AG08395 (cell line): ENCODE data around the gene ZP2.
"Not testable (repeated sequence)": the region's sequence is repeated elsewhere in the genome, so short reads cannot be mapped to it uniquely, and the experiment has no call there.

Experiments used
- DNase-seq: peaks from one replicate; pipeline ENCODE4 v3.0.0; 2012; ENCODE audit warnings: mixed read lengths, low spot score

The ZP2 gene

DNA sequence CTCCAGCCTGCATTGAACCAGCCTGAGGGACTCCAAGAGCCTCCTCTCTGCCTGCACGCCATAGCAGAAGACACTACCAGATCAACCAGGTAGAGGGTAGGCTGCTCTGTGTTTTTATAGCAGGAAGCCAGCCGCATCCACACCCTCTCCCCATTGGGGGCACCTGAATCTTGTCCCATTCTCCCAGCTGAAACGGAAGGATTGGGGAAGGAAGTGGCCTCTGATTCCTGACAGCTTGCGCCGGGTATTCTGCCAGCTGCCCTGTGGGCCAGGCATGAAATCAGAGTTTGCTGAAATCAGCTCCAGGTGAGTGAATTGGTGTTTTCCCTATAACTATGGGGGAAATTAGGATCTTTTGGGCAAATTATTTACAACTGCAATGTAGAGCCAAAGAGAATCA, at the start of gene ZP2:
TSS of gene ZP2 (minus strand) at position 89 of the 400 bp plus-strand sequence. CDS start at position 62, 27 bp downstream.
- no peak for DNase-seq

DNA sequence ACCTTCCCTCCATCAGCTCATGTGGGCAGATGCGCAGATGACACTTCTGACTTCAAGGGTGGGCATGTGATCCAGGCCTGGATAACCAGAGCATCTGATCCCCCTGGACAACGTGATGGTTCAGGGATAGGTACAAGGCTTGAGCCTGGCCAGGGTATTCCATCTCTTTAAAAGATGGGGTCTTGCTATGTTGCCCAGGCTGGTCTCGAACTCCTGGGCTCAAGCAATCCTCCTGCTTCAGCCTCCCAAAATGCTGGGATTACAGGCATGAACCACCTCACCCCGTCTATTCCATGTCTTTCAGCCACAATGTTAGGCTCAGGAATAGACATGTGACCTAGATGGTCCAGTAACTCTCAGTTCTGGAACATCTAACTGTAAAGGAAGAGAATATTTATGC, 45.9 kb upstream of the ZP2 start:
- DNase-seq = no peak

DNA sequence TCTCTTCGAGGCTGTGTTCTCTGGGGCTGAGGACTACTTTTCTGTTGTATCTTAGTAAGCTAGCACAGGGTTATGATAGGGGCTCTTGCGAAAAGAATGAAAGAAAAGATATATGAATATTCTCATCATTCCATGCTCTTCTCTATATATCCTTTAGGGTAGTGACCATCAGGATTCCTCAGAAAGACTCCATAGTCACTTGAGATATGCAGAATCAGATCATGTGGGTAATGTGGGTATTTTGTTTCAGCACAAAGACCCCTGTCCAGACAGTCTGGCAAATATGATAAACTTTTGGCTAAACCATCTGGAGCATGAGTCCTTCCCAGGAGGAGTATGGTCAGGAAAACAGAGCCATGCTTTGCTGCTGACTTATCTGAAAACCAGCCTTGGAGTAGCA, 45.3 kb upstream of the ZP2 start:
- no peak for DNase-seq

DNA sequence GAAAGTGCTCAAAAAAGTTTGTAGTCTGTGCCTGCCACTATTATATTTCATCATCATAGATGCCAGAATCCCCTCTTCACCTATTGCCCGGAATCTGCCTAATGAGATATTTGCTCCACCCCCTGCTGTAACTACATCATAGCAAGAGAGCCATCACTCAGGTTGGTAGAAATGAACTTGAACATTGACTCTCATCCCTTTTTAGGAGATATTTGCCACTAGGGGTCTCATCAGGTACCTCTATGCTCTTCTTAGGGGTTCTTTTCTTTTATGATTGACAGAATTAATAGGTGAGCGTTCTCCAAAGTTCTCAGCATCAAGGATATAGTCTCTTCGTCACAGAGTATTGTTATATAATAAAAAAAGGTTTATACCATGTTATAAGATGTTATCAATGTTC, 42.1 kb upstream of the ZP2 start:
- no peak for DNase-seq

DNA sequence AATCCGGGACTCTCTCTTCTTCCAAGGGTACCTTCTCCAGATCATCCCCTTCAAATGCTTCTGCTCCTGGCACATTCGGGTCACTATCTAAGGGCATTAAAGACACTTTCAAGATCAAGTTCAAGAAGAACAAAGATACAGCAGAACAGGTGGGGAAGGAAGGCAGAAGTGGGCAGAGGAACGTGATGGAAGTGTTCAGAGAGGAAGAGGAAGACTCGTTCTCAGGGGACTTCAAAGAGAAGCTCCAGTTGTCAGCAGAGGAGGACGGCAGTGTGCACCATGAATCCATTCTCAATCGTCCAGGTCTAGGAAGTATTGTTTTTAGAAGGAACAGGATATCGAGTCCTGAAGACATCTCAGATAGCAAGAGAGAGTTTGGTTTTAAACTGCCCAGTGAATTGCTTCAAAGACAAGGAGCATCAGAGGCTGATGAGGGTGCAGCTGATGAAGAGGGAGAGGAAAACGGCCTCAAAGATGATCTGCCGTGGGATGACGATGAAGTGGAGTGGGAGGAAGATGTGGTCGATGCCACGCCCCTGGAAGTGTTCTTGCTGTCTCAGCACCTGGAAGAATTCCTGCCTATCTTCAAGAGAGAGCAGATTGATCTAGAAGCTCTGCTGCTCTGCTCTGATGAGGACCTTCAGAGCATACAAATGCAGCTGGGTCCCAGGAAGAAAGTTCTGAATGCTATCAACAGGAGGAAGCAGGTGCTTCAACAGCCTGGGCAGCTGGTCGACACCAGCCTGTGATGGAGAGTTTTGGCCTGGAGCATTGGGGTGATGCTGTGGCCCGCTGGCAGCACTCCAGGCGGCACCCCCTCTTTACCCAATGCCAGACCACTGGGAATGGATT, 38.9 kb upstream of the ZP2 start:
- DNase-seq = no peak

DNA sequence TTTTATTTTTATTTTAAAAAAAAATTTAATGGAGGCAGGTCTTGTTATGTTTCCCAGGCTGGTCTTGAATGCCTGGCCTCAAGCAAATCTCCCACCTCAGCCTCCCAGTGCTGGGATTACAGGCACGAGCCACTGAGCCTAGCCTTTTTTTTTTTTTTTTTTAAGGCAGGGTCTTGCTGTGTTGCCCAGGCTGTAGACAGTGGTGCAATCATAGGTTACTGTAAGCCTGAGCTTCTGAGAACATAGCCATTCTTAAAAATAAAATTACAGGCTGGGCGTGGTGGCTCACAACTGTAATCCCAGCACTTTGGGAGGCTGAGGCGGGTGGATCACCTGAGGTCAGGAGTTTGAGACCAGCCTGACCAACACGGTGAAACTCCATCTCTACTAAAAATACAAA, 36.8 kb upstream of the ZP2 start:
- not testable (repeated sequence) for DNase-seq

DNA sequence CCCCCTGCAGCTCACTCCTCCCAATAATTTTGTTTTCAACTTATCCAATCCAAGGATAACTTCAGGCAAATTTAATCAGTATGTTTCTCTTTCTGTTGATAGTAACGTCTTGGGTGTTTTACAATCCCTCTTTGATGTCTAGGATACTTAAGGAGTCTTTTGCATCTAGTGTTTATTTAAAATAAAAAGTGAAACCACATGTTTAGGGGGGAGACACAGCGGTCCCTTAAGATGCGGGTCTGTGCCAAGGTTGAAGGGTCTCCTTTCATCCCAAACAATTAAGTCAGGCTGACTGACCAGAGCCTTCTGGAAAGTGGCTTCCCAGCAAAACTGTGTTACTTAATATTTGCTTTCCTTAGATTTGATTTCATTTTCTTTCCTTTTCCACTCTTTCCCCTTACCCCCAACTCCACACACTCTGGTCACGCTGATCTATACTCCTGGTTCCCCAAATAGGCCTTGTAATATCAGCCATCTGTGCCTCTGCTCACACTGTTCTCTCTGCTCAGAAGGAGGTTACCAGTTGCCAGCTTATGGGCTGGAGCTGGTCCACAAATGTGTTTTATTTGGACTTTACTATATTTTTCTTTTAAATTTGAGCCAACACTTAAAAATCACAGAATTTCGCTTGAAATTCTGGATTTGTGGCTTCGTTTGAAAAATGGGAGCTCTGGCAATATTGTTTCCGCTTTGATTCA, 33.3 kb upstream of the ZP2 start:
- DNase-seq = no peak

DNA sequence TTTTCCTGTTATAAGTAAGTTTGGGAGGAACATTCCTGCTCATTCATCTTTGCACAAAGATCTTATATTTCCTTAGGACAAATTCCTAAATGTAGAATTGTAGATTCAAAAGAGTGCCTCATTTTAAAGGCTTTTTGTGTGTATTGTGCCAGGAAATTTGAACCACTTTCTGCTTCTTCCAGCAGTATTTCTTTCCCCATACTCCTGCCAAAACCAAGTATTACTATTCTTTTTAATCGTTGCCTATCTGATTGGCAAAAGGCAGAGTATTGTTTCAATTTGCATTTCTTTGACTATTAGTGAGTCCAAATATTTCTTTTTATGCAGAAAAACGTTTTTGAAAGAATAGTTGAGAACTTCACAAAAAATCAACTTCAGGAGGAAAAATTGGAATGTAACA, 31.4 kb upstream of the ZP2 start:
- no peak for DNase-seq

DNA sequence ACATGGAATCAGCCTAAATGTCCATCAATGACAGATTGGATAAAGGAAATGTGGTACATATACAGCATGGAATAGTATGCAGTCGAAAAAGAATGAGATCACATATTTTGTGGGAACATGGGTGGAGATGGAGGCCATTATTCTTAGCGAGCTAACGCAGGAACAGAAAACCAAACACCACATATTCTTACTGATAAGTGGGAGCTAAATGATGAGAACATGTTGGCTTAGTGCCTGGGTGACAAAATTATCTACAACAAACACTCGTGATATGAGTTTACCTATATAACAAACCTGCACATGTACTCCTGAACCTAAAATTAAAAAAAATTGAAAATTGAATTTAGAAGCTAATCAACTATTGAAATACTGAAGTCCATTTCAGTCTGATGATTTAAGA, 28.3 kb upstream of the ZP2 start:
- no peak for DNase-seq

DNA sequence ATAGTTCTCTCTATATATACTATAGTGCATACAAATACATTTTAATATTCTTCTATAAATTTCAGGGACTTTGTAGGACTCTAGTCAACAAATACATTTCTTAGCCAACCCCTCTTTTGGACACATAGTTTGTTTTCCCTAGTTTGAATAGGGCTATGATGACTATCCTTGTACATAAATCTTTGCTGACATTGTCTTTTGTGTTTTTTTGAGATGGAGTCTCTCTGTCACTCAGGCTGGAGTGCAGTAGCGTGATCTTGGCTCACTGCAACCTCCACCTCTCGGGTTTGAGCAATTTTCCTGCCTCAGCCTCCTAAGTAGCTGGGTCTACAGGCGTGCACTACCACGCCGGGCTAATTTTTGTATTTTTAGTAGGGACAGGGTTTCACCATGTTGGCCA, 25.5 kb upstream of the ZP2 start:
- DNase-seq = no peak

DNA sequence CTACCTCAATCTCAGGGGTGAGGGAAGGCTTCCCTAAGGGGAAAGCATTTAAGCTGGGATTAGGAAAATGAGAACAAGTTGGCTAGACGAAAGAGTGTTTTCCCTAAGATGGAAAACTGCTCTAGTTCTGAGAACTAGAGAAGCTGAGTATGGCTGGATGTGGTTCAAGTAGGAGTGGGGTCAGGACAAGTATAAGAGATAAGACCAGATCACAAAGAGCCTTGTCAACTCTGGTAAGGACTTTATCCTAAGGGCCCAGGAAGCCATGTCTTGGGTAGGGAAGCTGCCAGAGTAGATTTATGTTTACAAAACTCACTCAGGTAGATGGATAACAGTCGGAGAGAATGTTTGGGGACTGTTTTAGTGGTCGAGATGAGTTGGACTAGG, 23.8 kb upstream of the ZP2 start:
- no peak for DNase-seq

DNA sequence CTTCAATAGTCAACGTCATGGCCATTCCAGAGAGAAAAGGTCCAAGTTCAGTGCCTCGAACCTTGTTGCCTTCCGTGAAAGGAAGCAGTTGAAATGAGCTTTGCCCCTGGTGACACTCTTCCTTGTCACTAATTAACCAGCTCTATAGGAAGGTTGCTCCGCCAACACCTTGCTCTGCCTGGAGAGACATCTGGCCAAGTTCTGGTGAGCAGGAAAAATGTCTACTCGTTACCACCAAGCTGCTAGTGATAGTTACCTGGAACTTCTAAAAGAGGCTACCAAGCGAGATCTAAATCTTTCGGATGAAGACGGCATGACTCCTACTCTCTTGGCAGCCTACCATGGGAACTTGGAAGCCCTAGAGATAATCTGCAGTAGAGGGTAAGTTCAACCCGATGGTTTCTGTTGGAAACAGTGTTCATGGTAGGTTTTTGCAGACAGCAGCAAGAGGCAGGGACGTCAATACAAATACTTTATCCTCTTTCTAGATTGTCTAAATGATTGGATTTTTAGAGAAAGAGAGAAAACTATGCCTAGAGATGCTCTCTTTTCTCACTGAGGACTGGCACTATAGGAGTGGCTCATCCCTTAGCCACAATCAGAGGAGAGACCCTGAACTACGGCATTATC, 22.3 kb upstream of the ZP2 start, which contains the start of gene ANKS4B:
TSS of gene ANKS4B (plus strand) at position 179 of the 630 bp plus-strand sequence. CDS start at position 218, 39 bp downstream.
- DNase-seq = no peak

DNA sequence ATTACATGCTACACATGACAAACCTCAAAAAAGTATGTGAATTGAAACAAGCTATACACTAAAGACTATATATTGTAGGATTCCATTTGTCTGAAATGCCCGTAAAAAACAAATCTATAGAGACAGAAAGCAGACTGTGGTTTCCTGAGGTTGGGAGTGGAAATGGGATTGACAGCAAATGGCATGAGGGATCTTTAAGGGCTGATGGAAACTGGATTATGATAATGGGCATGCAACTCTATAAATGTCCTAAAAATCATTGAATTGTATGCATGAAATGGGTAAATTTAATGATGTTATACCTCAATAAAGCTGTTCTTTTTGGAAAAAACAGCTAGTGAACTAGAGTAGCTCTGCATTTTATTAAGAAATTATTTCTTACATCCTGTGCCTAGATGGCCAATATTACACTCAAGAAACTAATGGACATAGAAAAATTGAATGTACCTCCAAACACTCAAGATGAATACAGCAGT, 21.7 kb upstream of the ZP2 start:
- no peak for DNase-seq

DNA sequence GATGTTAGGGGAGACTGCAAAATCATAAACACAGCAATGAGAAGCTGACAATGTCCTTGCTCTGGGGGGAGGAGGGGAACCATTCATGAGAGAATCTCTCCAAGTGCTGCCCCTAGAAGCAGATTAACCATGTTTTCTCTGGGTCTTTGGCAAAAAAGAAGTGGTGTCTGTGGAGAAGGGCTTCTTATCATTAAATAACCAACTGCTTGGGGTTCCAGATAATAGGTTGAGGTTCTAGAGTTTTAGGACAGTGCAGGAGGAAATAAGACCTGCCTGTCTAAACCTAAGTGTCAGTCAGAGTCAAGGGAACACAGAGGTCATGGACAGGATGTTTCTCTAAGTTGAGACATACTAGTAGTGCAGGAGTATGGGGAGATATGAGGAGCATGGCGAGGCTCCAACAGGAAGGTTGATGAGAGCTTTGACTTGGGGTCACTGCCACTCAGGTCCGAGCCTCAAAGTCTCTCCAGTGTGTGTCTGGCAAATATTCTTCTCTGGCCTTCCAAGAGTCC, 17.0 kb upstream of the ZP2 start:
- DNase-seq = no peak

DNA sequence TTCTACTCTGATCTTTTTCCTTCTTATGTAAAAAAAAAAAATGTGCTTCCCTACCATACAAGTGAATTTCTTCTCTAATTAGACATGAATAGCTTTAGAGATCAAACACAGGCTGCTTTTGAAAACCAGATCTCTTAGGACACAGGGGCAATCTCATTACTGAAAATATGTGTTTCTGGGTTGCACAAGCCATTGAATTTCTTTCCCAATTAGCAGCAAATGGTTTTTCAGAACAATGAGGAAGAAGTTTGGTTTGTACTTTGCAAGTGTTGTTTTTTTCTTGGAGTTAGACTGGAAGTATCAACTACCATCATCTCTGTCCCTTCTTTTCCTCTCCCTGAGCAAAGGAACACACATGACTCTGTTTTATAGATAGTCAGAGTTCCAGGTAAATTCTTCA, 16.5 kb upstream of the ZP2 start:
- no peak for DNase-seq

DNA sequence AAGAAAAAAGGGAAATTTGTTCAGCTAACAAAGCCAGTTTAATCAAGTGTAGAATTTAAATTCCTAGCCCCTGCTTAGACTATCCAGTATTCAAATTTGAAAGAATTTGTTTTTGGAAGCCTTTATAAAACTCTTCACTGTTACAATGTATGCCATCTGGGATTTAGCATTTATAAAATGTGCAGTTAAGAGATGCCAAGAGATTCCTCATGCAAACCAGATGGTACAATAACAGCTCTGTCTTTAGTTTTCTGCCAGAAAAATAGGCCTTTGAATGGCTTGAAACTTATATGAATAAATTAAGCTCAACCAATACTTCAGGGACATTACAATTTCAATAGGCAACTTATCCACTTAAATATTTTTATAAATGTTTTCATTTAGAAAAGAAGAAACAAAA, 15.4 kb upstream of the ZP2 start:
- DNase-seq = no peak

DNA sequence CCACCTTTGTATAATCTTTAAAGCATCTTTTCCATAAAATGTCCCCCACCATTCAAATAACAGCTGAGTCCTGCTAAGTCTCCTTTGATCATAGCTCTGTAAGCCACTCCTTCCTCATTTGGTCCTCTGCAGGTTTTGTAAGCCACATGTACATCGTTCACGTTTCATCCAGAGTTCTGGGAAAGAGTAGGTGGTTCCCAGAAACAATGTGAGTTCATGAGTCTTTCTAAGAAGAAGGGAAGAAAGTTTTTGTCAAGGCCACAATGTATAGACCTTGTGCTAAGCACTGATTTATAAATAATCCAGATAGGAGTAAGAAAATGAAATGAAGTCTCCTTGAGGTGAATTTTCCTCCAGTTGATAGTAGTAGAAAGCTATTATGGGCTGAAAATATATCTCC, 13.4 kb upstream of the ZP2 start:
- DNase-seq = no peak

DNA sequence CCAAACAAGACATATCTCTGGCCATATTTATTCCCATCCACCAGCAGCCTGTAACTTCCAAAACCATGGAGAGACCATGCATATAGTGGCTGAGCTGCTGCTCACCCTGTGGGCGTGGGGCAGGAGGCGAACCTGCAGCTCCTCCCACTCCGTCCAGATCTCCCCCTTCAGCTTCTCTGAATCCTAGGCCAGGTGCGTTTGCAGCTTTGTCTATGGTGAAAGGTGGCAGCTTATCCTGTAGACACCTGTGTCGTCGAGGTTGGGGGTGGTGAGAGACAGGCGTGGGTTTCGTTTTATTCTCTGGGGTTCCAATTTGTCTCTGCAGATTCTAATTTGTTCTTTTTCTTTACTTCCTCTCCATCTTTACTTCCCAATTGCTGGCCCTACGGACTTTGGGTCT, 12.4 kb upstream of the ZP2 start:
- DNase-seq = no peak

DNA sequence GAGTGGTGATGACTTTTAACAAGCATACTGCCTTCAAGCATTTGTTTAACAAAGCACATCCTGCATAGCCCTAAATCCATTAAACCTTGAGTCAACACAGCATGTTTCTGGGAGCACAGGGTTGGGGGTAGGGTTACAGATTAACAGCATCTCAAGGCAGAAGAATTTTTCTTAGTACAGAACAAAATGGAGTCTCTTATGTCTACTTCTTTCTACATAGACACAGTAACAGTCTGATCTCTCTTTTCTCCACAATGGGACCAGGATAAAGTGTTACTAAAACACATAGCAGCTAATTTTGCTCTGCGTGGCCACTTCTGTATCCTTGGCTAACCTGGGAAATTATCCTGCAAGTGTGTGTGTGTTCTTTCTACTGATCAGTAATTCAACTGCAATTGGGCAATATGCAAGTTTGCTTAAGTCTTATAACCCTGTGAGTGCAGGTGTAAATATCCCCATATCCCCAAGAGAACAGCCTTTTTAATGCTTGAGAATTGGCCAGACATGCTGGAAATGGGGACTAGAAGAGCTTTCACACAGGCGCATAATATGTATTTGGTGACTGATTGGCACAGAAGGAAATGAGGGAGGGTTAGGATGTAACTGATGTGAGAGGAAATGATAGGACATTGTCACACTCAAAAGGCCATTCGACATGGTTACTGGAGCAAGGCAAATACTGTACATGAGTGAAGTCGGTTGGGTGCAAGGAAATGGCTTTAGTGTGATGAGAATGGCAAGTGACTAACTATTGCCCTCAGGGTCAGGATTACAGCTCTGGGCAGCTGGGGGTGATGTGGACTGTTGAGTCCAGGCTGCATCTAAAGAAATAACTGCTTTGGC, 11.3 kb upstream of the ZP2 start:
- no peak for DNase-seq

DNA sequence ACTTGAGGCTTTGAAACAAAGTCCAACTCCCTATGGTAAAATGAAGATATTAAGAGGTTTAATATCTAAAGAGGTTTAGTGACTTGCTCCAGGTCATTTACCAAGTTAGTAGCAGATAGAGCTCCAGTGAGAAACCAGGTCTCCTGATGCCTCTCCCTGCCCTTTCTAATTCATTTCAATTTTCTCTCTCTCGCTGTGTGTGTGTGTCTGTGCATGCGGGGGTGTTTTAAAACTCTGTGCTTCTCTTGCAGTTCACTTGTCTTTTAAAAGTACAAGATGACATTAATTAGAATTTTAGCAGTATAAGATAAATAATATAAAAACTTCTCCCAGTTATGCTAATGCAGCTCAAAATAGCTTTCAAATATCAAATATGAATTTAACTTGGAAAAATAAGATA, 8.2 kb upstream of the ZP2 start:
- DNase-seq = no peak

DNA sequence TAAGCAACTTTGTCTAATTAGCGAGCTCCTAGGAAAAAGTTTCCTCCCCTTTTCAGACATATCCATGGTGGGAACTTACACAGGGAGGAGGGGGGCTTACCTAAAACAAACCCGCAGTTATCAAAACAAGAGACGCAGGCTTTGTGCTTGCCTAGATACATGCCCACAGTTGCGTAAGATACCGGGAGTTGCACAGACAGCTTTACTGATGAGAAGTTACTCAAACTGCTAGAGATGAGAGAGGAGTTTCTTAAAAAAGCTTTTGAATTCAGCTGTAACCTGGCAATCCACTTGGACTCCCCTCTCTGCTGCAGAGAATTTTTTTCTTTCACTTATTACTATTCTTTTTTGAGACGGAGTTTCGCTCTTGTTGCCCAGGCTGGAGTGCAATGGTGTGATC, 6.8 kb upstream of the ZP2 start:
- no peak for DNase-seq

DNA sequence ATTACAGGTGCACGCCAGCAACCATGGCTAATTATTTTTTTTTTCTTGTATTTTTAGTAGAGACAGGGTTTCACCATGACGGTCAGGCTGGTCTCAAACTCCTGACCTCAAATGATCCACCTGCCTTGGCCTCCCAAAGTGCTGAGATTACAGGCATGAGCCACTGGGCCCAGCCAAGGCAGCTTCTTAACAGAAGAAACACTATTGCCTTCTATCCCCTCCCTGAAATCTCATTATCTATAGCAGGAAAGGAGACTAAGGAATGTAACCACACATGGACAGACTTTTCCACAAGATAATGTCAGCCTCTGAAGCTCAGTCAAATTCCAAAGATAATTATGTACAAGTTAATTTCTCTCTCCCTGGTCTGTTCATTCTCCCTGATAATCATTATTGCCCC, 5.7 kb upstream of the ZP2 start:
- DNase-seq = no peak
